Left lung (tissue), 10 donors: Measurements from ENCODE around the gene ZNF322. TPM values are rescaled to one million over a fixed set of nuclear protein-coding genes. Genes with fewer than 3 reads are reported as not detected.
A peak's percentile ranks its signal among the peaks of the same experiment; 100 is the strongest.

Source experiments
- ATAC-seq: fragments of 200-7000 bp; cut with Tn5 transposase; one replicate; pipeline ENCODE4 v1.9.1; 2020; ENCODE audit warnings: moderate library complexity
- DNase-seq, 4 donors: peaks; one replicate each; pipeline ENCODE4 v3.0.0-alpha.2; 2013 to 2020
- H3K27ac ChIP-seq, 2 donors: fragments of 200-600 bp; sonication (generic) in 1 of 2; one replicate each; pipeline versions ENCODE4 v1.5.0 to v1.8.0; 2020 to 2021
- H3K27me3 ChIP-seq, 2 donors: fragments of 200-600 bp; sonication (generic) in 1 of 2; one replicate each; pipeline versions ENCODE4 v1.5.0 to v1.8.0; 2020 to 2021
- H3K36me3 ChIP-seq, 2 donors: fragments of 200-600 bp; sonication (generic) in 1 of 2; one replicate each; pipeline versions ENCODE4 v1.5.0 to v1.8.0; 2020 to 2021
- H3K4me1 ChIP-seq, 2 donors: fragments of 200-600 bp; one replicate each; pipeline ENCODE4 v1.8.0; 2021
- H3K4me3 ChIP-seq, 2 donors: fragments of 200-600 bp; sonication (generic) in 1 of 2; one replicate each; pipeline versions ENCODE4 v1.5.0 to v1.8.0; 2020 to 2021; ENCODE audit warnings: mild to moderate bottlenecking in 1 of 2
- H3K9me3 ChIP-seq, 2 donors: fragments of 200-600 bp; sonication (generic) in 1 of 2; one replicate each; pipeline versions ENCODE4 v1.5.0 to v1.8.0; 2020 to 2021
- intact Hi-C, 2 donors: fragments of 100-400 bp; cut with DNase I; formaldehyde crosslinking; loops; one replicate each; pipeline versions ENCODE4 v1.11.2 to v1.14.2; 2022
- polyA plus RNA-seq, 6 donors: library from polyadenylated mRNA; unstranded; fragments of 120-200 nt; gene quantifications; one replicate each; pipeline ENCODE4 v1.2.1, GENCODE V29; 2013; ENCODE audit not compliant: insufficient read length in 6 of 6
- total RNA-seq, 2 donors: library from RNA; stranded (reverse); fragmentation: NEBNext Ultra II Directional; extraction: Animal tissue kit (Norgen Biotek cat#: 25700); gene quantifications; one replicate each; pipeline ENCODE4 v1.2.1, GENCODE V29; 2021
- TF ChIP-seq, protein P1 (sequence below), 2 donors: fragments of 200-600 bp; sonication (generic) in 1 of 2; IDR thresholded peaks; one replicate each; pipeline versions ENCODE4 v1.5.0 to v1.8.0; 2021; ENCODE audit warnings: antibody characterized with exemption in 2 of 2
- donor health status: DM: no; HTN: yes; CAD: no.
- donor health status: DM: no; HTN: no; CAD: no.

ZNF322 gene
- total and polyA plus RNA-seq, 8 donors = 21.2 to 37.5 (median 36.1) TPM

DNA sequence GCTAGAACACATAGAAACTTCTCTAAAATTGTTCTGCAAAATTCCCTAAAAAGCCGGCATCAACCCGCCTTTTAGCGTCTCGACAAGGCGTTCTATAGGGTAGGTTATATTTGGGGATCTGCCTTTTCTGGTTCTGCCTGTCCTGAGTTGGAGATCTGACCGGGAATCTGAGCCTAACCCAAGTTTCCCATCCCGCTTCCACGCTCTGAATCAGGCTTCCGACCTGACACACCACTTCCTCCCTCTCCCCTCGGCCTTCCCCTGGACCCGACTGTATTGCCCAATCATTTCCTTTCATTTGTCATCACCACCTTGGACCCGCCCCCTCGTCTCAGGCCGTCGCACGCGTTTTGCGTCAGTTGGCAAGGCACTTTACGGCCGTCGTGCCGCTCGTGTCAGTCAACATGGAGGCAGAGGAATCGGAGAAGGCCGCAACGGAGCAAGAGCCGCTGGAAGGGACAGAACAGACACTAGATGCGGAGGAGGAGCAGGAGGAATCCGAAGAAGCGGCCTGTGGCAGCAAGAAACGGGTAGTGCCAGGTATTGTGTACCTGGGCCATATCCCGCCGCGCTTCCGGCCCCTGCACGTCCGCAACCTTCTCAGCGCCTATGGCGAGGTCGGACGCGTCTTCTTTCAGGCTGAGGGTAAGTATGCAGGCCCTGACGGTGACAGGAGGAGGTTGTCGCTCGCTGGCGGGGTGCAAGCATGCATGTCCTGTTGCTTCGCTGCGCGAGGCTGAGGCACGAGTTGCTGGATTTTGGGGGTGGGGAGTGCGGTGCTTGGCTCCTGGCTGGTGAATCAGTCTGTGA, 62.8 kb downstream of the ZNF322 start, which contains the start of gene ABT1:
Gene ABT1 (plus strand): TSS at position 375 of the 810 bp plus-strand sequence. CDS start 30 bp downstream, at position 405.
- peaks cover 5 to 30% of the 10 kb centered on the region in 2 donors for H3K4me1 ChIP-seq
- H3K9me3 ChIP-seq = no peaks in the 10 kb centered on the region
- ATAC-seq (peak; percentile 96), DNase-seq (peak; percentile 96 to 99 (median 98))
- H3K4me3 ChIP-seq = peak within 1 kb of the TSS; percentile 77 to 93
- peaks cover 0 to 25% of the 10 kb centered on the region in 2 donors for H3K36me3 ChIP-seq
- H3K27ac ChIP-seq = peak within 1 kb of the TSS; percentile 79 to 89
- H3K27me3 ChIP-seq = peaks cover 14 to 35% of the 10 kb centered on the region in 2 donors
- TF ChIP-seq, protein P1, sequence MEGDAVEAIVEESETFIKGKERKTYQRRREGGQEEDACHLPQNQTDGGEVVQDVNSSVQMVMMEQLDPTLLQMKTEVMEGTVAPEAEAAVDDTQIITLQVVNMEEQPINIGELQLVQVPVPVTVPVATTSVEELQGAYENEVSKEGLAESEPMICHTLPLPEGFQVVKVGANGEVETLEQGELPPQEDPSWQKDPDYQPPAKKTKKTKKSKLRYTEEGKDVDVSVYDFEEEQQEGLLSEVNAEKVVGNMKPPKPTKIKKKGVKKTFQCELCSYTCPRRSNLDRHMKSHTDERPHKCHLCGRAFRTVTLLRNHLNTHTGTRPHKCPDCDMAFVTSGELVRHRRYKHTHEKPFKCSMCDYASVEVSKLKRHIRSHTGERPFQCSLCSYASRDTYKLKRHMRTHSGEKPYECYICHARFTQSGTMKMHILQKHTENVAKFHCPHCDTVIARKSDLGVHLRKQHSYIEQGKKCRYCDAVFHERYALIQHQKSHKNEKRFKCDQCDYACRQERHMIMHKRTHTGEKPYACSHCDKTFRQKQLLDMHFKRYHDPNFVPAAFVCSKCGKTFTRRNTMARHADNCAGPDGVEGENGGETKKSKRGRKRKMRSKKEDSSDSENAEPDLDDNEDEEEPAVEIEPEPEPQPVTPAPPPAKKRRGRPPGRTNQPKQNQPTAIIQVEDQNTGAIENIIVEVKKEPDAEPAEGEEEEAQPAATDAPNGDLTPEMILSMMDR (IDR thresholded peaks at IDR 0.05) = no peak
- intact Hi-C loops = loop anchor here in 1 of 2 donors (10.0 kb wide), 1 partner anchor 262 kb away; no protein-coding TSS in a partner anchor

- Histone ChIP-seq H3K36me3 (peaks cover 0 to 25% of the 10 kb centered on the region in 2 donors), H3K27me3 (peaks cover 23 to 45% of the 10 kb centered on the region in 2 donors), H3K9me3 (no peaks in the 10 kb centered on the region), H3K27ac (peak overlapping the region; percentile 79 to 89), H3K4me3 (peak overlapping the region; percentile 77 to 93), H3K4me1 (peaks cover 5 to 30% of the 10 kb centered on the region in 2 donors)
- DNase-seq (peak; percentile 92 to 97 (median 94)), ATAC-seq (peak; percentile 93)
- intact Hi-C loops = loop anchor here in 1 of 2 donors (10.0 kb wide), 1 partner anchor 261 kb away; no protein-coding TSS in a partner anchor
- TF ChIP-seq, protein P1 (IDR thresholded peaks at IDR 0.05) = peak; percentile 93 to 95
Observed at GRCh38 chr6:26595669-26596269, 63.8 kb downstream of the ZNF322 start.

DNA sequence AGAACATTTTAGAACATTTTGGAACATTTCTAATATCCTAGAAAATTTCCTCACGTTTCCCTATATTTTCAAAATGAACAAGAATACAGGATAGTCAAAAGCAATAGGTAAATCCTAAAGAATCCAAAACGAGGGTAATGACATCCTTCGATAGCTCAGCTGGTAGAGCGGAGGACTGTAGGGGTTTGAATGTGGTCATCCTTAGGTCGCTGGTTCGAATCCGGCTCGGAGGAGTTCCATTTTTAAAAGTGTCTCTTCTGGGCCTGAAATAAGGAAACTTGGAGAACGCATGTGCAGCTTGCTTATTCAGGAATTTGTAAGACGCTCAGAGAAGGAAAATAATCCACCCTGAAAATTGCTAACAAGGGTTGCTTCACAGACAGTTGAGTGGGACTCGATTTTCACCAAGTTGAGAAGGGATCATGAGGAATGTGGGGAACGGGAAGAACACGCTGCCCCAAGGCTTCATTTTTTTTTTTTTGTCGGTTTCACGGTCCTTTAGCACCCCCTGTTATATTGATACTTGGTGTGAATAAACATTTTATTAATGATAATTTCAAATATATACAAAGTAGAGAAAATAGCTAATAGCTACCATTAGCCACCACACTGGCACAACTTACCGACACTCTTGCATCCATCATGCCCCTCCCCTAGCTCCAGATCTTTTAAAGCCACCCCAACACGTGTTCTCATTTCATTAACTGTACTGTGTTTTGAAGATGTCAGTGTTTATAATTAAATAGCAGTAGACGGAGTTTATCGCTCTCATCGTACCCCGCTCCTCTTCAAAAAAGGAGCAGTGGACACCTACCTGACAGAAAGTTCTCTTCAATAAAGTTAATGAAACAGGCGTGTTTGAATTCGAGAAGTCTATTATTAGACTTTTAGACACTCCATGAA, 64.6 kb downstream of the ZNF322 start:
- TF ChIP-seq, protein P1 (IDR thresholded peaks at IDR 0.05) = no peak
- peaks cover 24 to 49% of the 10 kb centered on the region in 2 donors for H3K27me3 ChIP-seq
- H3K27ac ChIP-seq = peak overlapping the region in 1 of 2 donors; percentile 89
- intact Hi-C loops = loop anchor here in 1 of 2 donors (10.0 kb wide), 1 partner anchor 260 kb away; no protein-coding TSS in a partner anchor
- H3K36me3 ChIP-seq = peaks cover 0 to 20% of the 10 kb centered on the region in 2 donors
- no peaks in the 10 kb centered on the region for H3K9me3 ChIP-seq
- DNase-seq (peak in 1 of 4 donors; percentile 43), ATAC-seq (no peak)
- peaks cover 5 to 30% of the 10 kb centered on the region in 2 donors for H3K4me1 ChIP-seq
- H3K4me3 ChIP-seq = peak overlapping the region; percentile 77 to 93

GRCh38 chr6:26594131-26594498, 65.4 kb downstream of the ZNF322 start:
- no peaks in the 10 kb centered on the region for H3K9me3 ChIP-seq
- no peak for ATAC-seq

More at GRCh38 chr6:26594131-26594498, 65.4 kb downstream of the ZNF322 start:
- TF ChIP-seq, protein P1 (IDR thresholded peaks at IDR 0.05) = no peak
- Histone ChIP-seq H3K4me3 (no peak overlapping the region), H3K4me1 (peaks cover 5 to 30% of the 10 kb centered on the region in 2 donors), H3K27ac (no peak overlapping the region), H3K36me3 (peaks cover 0 to 12% of the 10 kb centered on the region in 2 donors), H3K27me3 (peaks cover 24 to 53% of the 10 kb centered on the region in 2 donors)
- intact Hi-C loops = loop anchor here in 1 of 2 donors (10.0 kb wide), 1 partner anchor 259 kb away; no protein-coding TSS in a partner anchor
- no peak for DNase-seq
